NCI-H526 (cell line): ENCODE results near the gene PGA5.

ENCODE experiments used
- DNase-seq, 2 experiments: peaks; one replicate each; lab custom pipeline; 2025; lab: John Stamatoyannopoulos, UW

Gene PGA5

GRCh38 chr11:61267437-61267841 is 26.5 kb downstream of the PGA5 start:
- DNase-seq, result no peak

DNA sequence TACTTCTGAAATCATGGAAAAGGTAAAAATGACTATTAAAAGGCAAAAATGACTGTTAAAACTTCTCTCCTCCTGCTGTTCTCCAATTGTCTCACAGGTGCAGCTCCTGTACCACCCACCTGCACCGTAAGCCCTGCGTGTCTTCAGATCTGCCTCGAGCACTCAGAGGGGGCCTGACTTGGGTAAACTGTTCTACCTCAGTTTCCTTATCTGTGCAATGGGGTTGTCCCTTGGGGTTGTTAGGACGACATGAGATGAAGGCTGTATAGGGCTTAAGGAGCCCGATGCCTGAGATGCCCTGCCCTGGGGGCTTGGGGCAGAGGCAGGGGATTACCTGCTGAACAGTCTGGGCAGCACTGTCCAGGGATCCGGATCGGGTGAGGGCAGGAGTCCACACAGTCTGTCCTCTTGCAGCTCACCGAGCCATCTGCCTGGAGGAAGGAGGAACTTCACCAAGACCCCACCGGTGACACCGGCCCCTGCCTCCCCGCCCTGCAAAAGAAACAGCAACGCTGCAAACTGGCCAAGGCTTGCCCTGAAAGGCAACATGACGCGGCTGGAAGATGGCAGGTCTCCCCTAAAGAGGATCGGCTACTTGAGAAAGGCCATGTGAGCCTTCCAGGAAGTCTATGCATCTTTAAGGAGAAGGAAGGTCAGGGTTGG is 27.7 kb downstream of the PGA5 start:
- DNase-seq, result no peak

- DNase-seq, result no peak
These were observed 29.5 kb downstream of the PGA5 start for GRCh38 chr11:61270354-61271076.

DNA sequence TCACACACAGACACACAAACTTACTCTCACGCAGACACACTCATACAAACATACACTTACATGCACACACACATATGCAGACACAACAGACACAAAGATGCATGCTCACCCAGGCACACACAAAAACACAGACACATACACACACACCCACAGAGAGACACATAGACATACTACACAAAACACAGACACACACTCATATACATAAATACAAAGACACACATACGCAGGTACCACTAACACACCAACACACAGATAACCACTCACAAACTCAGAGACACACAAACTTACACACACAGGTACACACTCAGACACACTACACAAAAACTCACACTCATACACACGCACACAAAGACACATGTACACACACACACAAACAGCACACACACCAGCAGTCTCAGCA is 31.8 kb downstream of the PGA5 start:
- no peak for DNase-seq

- DNase-seq, result no peak
These were observed 32.5 kb downstream of the PGA5 start for GRCh38 chr11:61273178-61274078.

GRCh38 chr11:61274084-61274483 is 33.1 kb downstream of the PGA5 start:
- DNase-seq, result no peak

DNA sequence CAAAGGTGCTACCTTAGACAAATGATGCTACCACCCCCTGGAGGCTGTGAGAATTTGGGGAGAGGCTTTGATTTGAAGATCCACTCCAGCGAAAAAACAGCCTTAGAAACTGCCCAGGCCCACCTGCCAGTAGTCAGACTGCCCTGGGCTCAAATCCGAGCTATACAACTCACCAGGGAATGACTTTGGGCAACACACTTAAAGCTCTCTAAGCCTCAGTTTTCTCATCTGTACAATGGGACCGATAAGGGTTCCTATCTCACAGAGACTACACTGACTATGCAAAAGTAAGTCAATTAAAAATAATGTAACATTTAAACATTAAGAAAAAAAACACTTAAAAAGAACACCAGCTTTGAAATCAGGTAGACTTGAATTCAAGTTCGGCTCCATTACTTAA is 34.2 kb downstream of the PGA5 start:
- DNase-seq, result no peak

- DNase-seq, result no peak
These were observed 36.4 kb downstream of the PGA5 start for GRCh38 chr11:61277186-61278000.

- no peak for DNase-seq
These were observed 37.1 kb downstream of the PGA5 start for GRCh38 chr11:61278001-61278470.

- DNase-seq, result no peak
These were observed 39.1 kb downstream of the PGA5 start for GRCh38 chr11:61279934-61280659.

DNA sequence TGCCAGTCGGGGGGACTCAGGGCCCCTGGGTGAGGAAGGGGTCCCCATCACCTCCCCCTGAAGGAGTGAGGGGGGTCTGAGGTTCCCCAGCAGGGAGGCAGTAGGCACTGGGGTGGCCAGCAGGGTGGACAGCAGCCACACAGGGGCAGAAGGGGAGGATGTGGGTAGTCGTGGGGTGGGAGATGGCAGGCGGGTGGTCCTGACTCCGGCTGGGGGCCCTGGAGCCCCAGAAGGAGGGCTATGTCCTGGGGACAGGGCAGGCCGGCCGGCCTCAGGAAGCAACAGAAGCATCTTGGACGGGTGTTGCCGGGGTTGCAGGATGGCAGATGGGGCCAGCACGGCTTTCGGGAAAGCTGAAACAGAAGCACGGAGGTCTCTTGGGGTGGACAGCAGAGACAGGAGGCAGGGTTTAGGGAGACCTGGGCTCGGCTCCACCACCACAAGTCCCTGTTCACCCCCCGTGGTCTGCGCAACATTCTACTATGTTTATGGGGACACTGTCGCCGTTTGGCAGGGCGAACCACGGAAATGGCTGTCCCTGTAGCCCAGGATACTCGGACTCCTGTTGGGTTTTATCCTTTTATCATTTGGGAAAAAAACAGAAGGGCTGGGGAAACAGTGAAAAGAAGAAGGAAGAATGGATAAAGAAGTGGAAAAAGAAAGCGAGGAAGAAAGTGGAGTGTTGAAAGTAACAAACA is 40.1 kb downstream of the PGA5 start:
- no peak for DNase-seq

DNA sequence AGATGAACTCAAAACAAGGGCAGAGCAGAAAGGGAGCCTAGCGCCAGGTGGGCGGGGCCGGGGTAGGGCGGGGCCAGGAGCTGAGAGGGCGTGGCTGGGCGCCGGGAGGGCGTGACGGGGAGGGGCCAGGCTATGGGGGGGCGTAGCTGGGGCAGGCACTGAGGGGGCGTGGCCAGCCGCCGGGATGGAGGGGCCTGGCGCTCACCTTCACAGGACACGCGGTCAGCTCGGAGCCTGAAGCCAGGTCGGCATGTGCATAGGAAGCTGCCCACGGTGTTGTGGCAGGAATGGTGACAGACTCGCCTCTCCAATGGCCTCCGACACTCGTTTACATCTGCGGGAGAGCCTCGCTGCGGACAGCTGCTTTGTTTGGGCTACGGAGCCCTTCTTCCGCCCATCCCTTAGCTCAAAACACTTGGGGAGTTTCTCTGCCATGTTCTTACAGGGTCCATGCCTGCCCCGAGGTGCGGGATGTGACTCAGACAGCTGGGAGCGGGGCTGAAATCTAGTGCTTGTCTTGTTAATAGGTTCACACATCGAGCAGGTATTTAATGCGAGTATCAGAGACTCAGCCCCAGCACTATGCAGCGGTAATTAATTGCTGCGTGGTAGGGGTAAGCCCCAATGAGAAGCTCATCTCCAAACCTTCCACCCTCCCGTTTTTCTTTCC is 40.7 kb downstream of the PGA5 start:
- peak; percentile 20 to 77 for DNase-seq

DNA sequence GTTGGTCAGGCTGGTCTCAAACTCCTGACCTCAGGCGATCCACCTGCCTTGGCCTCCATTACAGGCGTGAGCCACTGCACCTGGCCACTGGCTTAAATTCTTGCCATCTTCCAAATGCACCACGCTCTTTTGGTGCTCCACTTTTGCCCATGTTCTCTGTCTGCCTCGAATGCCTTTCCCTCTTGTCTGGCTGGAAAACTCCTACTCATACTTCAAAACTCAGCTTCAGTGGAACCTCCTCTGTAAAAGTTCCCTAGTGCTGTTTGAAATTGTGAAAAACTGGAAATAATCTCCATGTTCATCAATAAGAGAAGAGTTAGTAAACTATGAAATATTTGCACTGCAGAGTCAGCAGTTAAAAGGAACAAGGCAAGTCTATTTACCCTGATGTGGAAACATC is 42.6 kb downstream of the PGA5 start:
- DNase-seq, result no peak

DNA sequence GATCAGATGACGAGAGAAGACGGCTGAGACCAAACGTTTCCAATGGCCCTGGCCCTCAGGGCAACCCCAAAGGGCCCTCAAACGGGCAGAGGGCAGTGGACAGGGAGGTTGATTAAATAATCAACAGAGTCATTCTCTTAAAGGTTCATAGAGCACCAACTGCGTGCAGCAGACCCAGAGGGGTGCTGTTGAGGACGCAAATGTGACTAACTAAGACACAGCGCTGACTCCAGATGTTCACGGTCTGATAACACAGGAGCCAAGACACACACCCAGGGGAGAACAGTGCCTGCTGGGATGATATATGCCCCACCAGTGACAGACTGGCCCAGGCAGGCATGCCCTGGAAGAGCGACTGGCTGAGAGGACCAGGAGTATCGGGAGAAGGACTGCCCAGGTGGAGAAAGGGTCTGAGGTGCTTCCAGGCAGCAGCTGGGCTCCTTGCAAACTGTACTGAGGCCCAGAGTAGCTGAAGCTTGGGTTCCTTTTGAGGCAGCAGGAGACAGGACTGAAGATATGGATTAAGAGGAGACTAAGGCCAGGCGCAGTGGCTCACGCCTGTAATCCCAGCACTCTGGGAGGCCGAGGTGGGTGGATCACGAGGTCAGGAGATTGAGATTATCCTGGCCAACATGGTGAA is 46.5 kb downstream of the PGA5 start:
- no peak for DNase-seq

- DNase-seq, result no peak
These were observed 50.1 kb downstream of the PGA5 start for GRCh38 chr11:61290905-61291690.

GRCh38 chr11:61292356-61292755 is 51.4 kb downstream of the PGA5 start:
- DNase-seq, result no peak

DNA sequence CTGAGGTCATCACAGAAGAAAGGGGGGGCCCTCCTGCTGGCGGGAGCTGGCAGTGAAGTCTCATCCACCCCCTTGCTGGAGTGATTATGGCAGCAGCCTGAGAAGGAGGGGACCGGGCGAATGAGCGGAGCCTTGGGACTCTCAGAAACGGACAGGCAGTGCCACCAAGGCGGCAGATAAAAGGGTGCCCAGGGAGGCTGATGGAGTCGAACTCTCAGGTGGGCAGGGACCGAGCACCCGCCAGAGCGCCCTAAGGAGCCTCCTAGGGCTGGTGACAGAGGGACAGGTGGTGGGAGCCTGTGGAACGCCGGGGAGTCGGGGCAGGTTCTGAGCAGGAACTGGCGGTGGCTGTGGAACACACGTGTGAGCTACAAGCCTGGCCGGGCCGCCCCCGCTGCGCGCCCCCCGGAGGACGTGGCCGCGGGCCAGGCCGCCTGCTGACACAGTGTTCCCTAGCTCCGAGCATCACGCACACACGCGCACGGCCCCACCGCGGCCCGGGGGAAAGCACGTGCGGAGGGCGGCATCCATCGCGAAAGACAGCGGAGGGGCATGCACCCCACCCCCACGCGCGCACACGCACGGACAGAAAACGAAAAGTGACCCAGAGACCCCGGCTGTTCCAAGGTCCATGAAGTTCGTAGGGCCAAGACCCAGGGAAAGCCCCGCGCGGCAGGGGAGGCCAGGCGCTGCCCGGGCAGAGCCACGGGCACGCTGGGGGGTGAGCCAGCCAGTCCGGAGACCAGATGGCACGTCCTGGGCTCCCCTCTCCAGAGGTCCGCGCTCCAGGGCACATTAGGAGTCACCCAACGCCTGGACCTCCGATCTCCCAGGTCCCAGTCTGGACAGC is 53.1 kb downstream of the PGA5 start:
- peak; percentile 53 to 72 for DNase-seq
